NT2/D1 (cell line): Measurements from ENCODE around the gene FAF2.

Experiments used
- DNase-seq: peaks from one replicate; pipeline ENCODE4 v3.0.0-alpha.2; 2011; ENCODE audit warnings: low read depth, low spot score
- H3K27me3 ChIP-seq: 2 replicates; pipeline ENCODE4 v1.6.0; 2011; ENCODE audit warnings: mild to moderate bottlenecking; ENCODE audit not compliant: insufficient read length, insufficient read depth
- H3K36me3 ChIP-seq: 2 replicates; pipeline ENCODE4 v1.6.1; 2011; ENCODE audit warnings: mild to moderate bottlenecking, low read length, mixed read lengths; ENCODE audit not compliant: insufficient read depth, insufficient read length
- H3K4me1 ChIP-seq: 2 replicates; pipeline ENCODE4 v1.5.1; 2011; ENCODE audit not compliant: insufficient read depth, insufficient read length
- H3K4me3 ChIP-seq: 2 replicates; pipeline ENCODE4 v1.5.1; 2011; ENCODE audit warnings: low read depth; ENCODE audit not compliant: insufficient read length
- H3K9ac ChIP-seq: 2 replicates; pipeline ENCODE4 v1.6.0; 2011; ENCODE audit warnings: low read depth; ENCODE audit not compliant: insufficient read length
- H3K9me3 ChIP-seq: 2 replicates; pipeline ENCODE4 v1.5.1; 2011; ENCODE audit warnings: mild to moderate bottlenecking, low read length; ENCODE audit not compliant: insufficient read depth
- SUZ12 ChIP-seq: IDR thresholded peaks from 2 replicates; pipeline ENCODE4 v1.6.1; 2011; ENCODE audit not compliant: insufficient read length, insufficient read depth; ENCODE audit errors: extremely low read depth
- YY1 ChIP-seq: IDR thresholded peaks from 2 replicates; pipeline ENCODE4 v1.6.1; 2011; ENCODE audit not compliant: insufficient read length, insufficient read depth
- ZNF274 ChIP-seq: IDR thresholded peaks from 2 replicates; pipeline ENCODE4 v1.6.1; 2011; ENCODE audit warnings: mild to moderate bottlenecking, low read depth, low read length

Gene FAF2

GRCh38 chr5:176463113-176463764, 15.1 kb downstream of the FAF2 start:
- no peak for DNase-seq
- no peak overlapping the region for H3K4me3 ChIP-seq
- H3K27me3 ChIP-seq: no peaks in the 10 kb centered on the region
- no peaks in the 10 kb centered on the region for H3K4me1 ChIP-seq
- TF ChIP-seq ZNF274 (no peak), YY1 (no peak), SUZ12 (no peak)
- no peak overlapping the region for H3K9ac ChIP-seq
- no peaks in the 10 kb centered on the region for H3K9me3 ChIP-seq
- peaks cover 16% of the 10 kb centered on the region for H3K36me3 ChIP-seq

GRCh38 chr5:176466245-176466871, 18.2 kb downstream of the FAF2 start:
- DNase-seq: no peak
- Histone ChIP-seq H3K9ac (no peak overlapping the region), H3K4me3 (no peak overlapping the region), H3K27me3 (no peaks in the 10 kb centered on the region), H3K4me1 (no peaks in the 10 kb centered on the region), H3K36me3 (peaks cover 28% of the 10 kb centered on the region), H3K9me3 (no peaks in the 10 kb centered on the region)
- no peak for TF ChIP-seq ZNF274
- TF ChIP-seq YY1: no peak
- no peak for TF ChIP-seq SUZ12

GRCh38 chr5:176469296-176469695, 21.1 kb downstream of the FAF2 start:
- Histone ChIP-seq H3K4me3 (no peak overlapping the region), H3K9ac (no peak overlapping the region), H3K9me3 (no peaks in the 10 kb centered on the region), H3K36me3 (peaks cover 31% of the 10 kb centered on the region), H3K27me3 (no peaks in the 10 kb centered on the region), H3K4me1 (no peaks in the 10 kb centered on the region)
- TF ChIP-seq YY1 (no peak), SUZ12 (no peak), ZNF274 (no peak)
- DNase-seq: no peak

GRCh38 chr5:176470539-176470938, 22.4 kb downstream of the FAF2 start:
- no peak for TF ChIP-seq ZNF274
- Histone ChIP-seq H3K36me3 (peaks cover 22% of the 10 kb centered on the region), H3K27me3 (no peaks in the 10 kb centered on the region), H3K9ac (no peak overlapping the region), H3K9me3 (no peaks in the 10 kb centered on the region), H3K4me1 (no peaks in the 10 kb centered on the region), H3K4me3 (no peak overlapping the region)
- no peak for DNase-seq

GRCh38 chr5:176471098-176471497, 22.9 kb downstream of the FAF2 start:
- Histone ChIP-seq H3K9ac (no peak overlapping the region), H3K4me1 (no peaks in the 10 kb centered on the region), H3K36me3 (peaks cover 25% of the 10 kb centered on the region), H3K9me3 (no peaks in the 10 kb centered on the region), H3K4me3 (no peak overlapping the region), H3K27me3 (no peaks in the 10 kb centered on the region)
- TF ChIP-seq ZNF274 (no peak), SUZ12 (no peak), YY1 (no peak)
- DNase-seq: no peak

GRCh38 chr5:176473335-176474006, 25.3 kb downstream of the FAF2 start:
- Histone ChIP-seq H3K9ac (no peak overlapping the region), H3K9me3 (no peaks in the 10 kb centered on the region), H3K4me1 (no peaks in the 10 kb centered on the region), H3K27me3 (no peaks in the 10 kb centered on the region), H3K36me3 (peaks cover 23% of the 10 kb centered on the region), H3K4me3 (no peak overlapping the region)
- no peak for TF ChIP-seq SUZ12
- no peak for TF ChIP-seq YY1
- no peak for TF ChIP-seq ZNF274
- DNase-seq: no peak

GRCh38 chr5:176474476-176474875, 26.3 kb downstream of the FAF2 start:
- Histone ChIP-seq H3K36me3 (peaks cover 31% of the 10 kb centered on the region), H3K9me3 (no peaks in the 10 kb centered on the region)
- TF ChIP-seq SUZ12: no peak
- no peak for TF ChIP-seq YY1
- no peak for TF ChIP-seq ZNF274

More at GRCh38 chr5:176474476-176474875, 26.3 kb downstream of the FAF2 start:
- no peak overlapping the region for H3K4me3 ChIP-seq
- no peak for DNase-seq
- H3K4me1 ChIP-seq: no peaks in the 10 kb centered on the region
- no peaks in the 10 kb centered on the region for H3K27me3 ChIP-seq
- H3K9ac ChIP-seq: no peak overlapping the region
